ENCODE measurements around the gene PPM1K. TPM values are rescaled to one million over a fixed set of nuclear protein-coding genes. Genes with fewer than 3 reads are reported as not detected.

PPM1K gene
- total and polyA plus RNA-seq, 2 donors (not counting 3 experiments of a cell fraction or from before 2014, with no cell fraction given), result 4.0 to 8.6 TPM

GRCh38 chr4:88333741-88334405, 49.5 kb upstream of the PPM1K start:
- Histone ChIP-seq H3K4me3 (replicated peaks in 1 of 3; ENCODE audit: insufficient read depth in 1 of 3, low read depth in 1 of 3, low read length in 3 of 3) (no peak overlapping the region), H3K4me1 (ENCODE audit: control insufficient read depth, extremely low read depth, insufficient read depth, low read length) (no peaks in the 10 kb centered on the region), H3K27ac (ENCODE audit: insufficient read depth, low read depth, low read length) (no peak overlapping the region), H4K20me1 (replicated peaks; ENCODE audit: control insufficient read depth, extremely low read depth, insufficient read depth, low read length) (no peaks in the 10 kb centered on the region), H3K27me3 (ENCODE audit: control insufficient read depth in 2 of 2, insufficient read depth in 2 of 2, low read length in 2 of 2) (no peaks in the 10 kb centered on the region), H3K9me3 (replicated peaks; ENCODE audit: control insufficient read depth, insufficient read depth, low read length) (no peaks in the 10 kb centered on the region), H3K9me1 (replicated peaks; ENCODE audit: control insufficient read depth, extremely low read depth, insufficient read depth, low read length) (no peaks in the 10 kb centered on the region), H3K36me3 (ENCODE audit: control insufficient read depth in 2 of 2, extremely low read depth in 1 of 2, insufficient read depth in 2 of 2, low read length in 2 of 2) (no peaks in the 10 kb centered on the region), H3K4me2 (ENCODE audit: insufficient read depth, low read length) (no peak overlapping the region), H3K79me2 (ENCODE audit: control insufficient read depth, insufficient read depth, low read length) (no peaks in the 10 kb centered on the region), H2AFZ (ENCODE audit: low read depth, low read length) (no peak overlapping the region), H3K9ac (replicated peaks; ENCODE audit: extremely low read depth, insufficient read depth, low read length) (no peak overlapping the region)
- BruUV-seq (replicated peaks), result no TSS peak
- dilution Hi-C loops (cut with MboI; ENCODE audit: extremely low pct_ligation_motif_present, low sequenced_read_pairs), result no loop called here
- ChIA-PET POLR2A (no interaction called here), CTCF (interaction anchor here (0.9 kb wide), 1 partner anchor 8 kb away, joined by 3 read pairs; no protein-coding TSS in a partner anchor)
- intact Hi-C loops (cut with micrococcal nuclease), result no loop called here
- TF ChIP-seq FOS (IDR thresholded peaks at IDR 0.05; ENCODE audit: borderline replicate concordance, insufficient read depth, low read length) (no peak), EZH2 (IDR thresholded peaks at IDR 0.05; ENCODE audit: borderline replicate concordance, low read depth, low read length, severe bottlenecking) (no peak), MYC (IDR thresholded peaks at IDR 0.05; ENCODE audit: low read depth, low read length) (no peak), JUN (IDR thresholded peaks at IDR 0.05; ENCODE audit: borderline replicate concordance, insufficient read depth, insufficient read length, low read depth) (no peak), POLR2A (IDR thresholded peaks at IDR 0.05; ENCODE audit: low read depth, low read length) (no peak), GATA2 (IDR thresholded peaks at IDR 0.05; ENCODE audit: insufficient read depth, insufficient read length, low read depth, low read length) (no peak), POLR2AphosphoS5 (IDR thresholded peaks at IDR 0.05; ENCODE audit: insufficient read depth, low read depth, low read length) (no peak), MAX (IDR thresholded peaks at IDR 0.05; ENCODE audit: insufficient read depth, insufficient read length) (no peak), CTCF (IDR thresholded peaks at IDR 0.05; ENCODE audit: extremely low read depth in 1 of 2, insufficient read depth in 1 of 2, low read depth in 1 of 2, low read length in 2 of 2) (no peak)
- DNase-seq (ENCODE audit: low read depth, low spot score) (no peak), FAIRE-seq (no peak)
